ENCODE data around the gene FAM234A.

The FAM234A gene

DNA sequence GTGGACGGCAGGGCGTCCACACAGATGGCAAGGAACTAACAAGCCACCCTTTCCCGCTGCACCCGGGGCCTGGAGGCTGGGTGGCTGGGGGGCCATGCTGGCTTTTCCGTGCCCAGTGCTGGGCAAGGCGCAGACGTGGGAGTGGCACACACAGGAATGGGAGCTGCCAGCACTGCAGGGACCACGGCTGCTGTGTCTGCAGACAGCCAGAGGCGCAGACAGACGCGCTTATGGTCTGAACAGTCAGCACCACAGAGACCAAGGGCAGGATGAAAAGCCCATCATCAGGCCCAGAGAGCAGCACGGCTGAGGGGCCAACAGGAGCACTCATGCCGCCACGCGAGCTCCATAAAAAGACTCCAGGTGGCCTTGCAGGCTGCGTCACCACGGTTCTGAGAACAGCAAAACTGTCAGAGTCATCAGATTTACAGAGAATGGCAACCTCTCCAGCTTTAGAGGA, 72.3 kb downstream of the FAM234A start:
- no peaks in the 10 kb centered on the region for H3K9me3 ChIP-seq (ENCODE audit: control extremely low read depth in 1 of 5, control insufficient read depth in 4 of 5, insufficient read depth in 2 of 5, low read depth in 1 of 5, low read length in 4 of 5)
- H3K36me3 ChIP-seq (ENCODE audit: control insufficient read depth in 4 of 4, insufficient read depth in 4 of 4, low read length in 3 of 4), result peaks cover 4 to 59% (median 47%) of the 10 kb centered on the region in 4 experiments
- H3K27me3 ChIP-seq (replicated peaks in 2 of 5; ENCODE audit: control insufficient read depth in 4 of 5, insufficient read depth in 5 of 5, low read length in 4 of 5), result no peaks in the 10 kb centered on the region
- DNase-seq, result no peak
- CTCF ChIA-PET, result interaction anchor here (0.7 to 1.1 kb wide), 5 partner anchors 11 to 55 kb away, joined by 3 to 4 read pairs (median 3); no protein-coding TSS in a partner anchor
- H3K4me3 ChIP-seq (ENCODE audit: control insufficient read depth in 1 of 7, extremely low read depth in 1 of 7, insufficient read depth in 4 of 7, low read depth in 2 of 7, low read length in 6 of 7), result no peak overlapping the region
- H3K4me1 ChIP-seq (ENCODE audit: control extremely low read depth in 1 of 4, control insufficient read depth in 4 of 4, insufficient read depth in 4 of 4, low read length in 3 of 4), result peaks cover 0 to 21% (median 2%) of the 10 kb centered on the region in 4 experiments
- H3K27ac ChIP-seq (ENCODE audit: insufficient read depth in 1 of 2, low read depth in 1 of 2, low read length in 2 of 2, poor library complexity in 1 of 2, severe bottlenecking in 2 of 2), result no peak overlapping the region
- 98% methylated on average over 17 of the region's 17 CpGs for WGBS (ENCODE audit: insufficient coverage)
- POLR2A ChIA-PET, result no interaction called here

- POLR2A ChIA-PET, result no interaction called here
- Histone ChIP-seq H3K9me3 (ENCODE audit: control extremely low read depth in 1 of 5, control insufficient read depth in 4 of 5, insufficient read depth in 2 of 5, low read depth in 1 of 5, low read length in 4 of 5) (no peaks in the 10 kb centered on the region), H3K27me3 (replicated peaks in 2 of 5; ENCODE audit: control insufficient read depth in 4 of 5, insufficient read depth in 5 of 5, low read length in 4 of 5) (no peaks in the 10 kb centered on the region), H3K27ac (ENCODE audit: insufficient read depth in 1 of 2, low read depth in 1 of 2, low read length in 2 of 2, poor library complexity in 1 of 2, severe bottlenecking in 2 of 2) (no peak overlapping the region), H3K4me3 (ENCODE audit: control insufficient read depth in 1 of 7, extremely low read depth in 1 of 7, insufficient read depth in 4 of 7, low read depth in 2 of 7, low read length in 6 of 7) (no peak overlapping the region), H3K4me1 (ENCODE audit: control extremely low read depth in 1 of 4, control insufficient read depth in 4 of 4, insufficient read depth in 4 of 4, low read length in 3 of 4) (peaks cover 0 to 21% (median 2%) of the 10 kb centered on the region in 4 experiments), H3K36me3 (ENCODE audit: control insufficient read depth in 4 of 4, insufficient read depth in 4 of 4, low read length in 3 of 4) (peaks cover 4 to 60% (median 44%) of the 10 kb centered on the region in 4 experiments)
- CTCF ChIA-PET, result interaction anchor here (0.7 to 1.1 kb wide), 4 partner anchors 12 to 54 kb away, joined by 3 to 4 read pairs (median 3); no protein-coding TSS in a partner anchor
- no peak for DNase-seq
- 92% methylated on average over 21 of the region's 21 CpGs for WGBS (ENCODE audit: insufficient coverage)
Measured at GRCh38 chr16:307691-308312, 73.2 kb downstream of the FAM234A start.

DNA sequence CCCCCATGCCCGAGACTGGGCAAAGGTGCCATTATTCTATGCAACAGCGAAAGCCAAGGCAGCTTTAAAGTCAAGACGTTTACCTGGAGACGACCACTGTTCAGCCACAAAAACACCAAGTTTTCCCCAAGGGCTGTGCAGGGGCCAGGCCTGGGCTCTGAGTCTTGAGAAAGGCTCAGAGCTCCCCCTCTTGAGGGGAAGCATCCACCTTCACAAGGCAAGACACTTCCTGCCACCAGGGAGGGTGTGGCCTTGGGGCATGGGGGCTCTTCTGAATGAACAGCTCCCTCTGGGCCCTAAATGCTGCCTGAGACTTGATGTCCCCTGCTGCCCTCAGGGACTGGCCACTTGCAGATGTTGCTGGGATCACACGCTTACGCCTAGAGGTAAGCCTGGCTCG, 74.9 kb downstream of the FAM234A start:
- Histone ChIP-seq H3K9me3 (ENCODE audit: control extremely low read depth in 1 of 5, control insufficient read depth in 4 of 5, insufficient read depth in 2 of 5, low read depth in 1 of 5, low read length in 4 of 5) (no peaks in the 10 kb centered on the region), H3K4me3 (ENCODE audit: control insufficient read depth in 1 of 7, extremely low read depth in 1 of 7, insufficient read depth in 4 of 7, low read depth in 2 of 7, low read length in 6 of 7) (no peak overlapping the region), H3K27ac (ENCODE audit: insufficient read depth in 1 of 2, low read depth in 1 of 2, low read length in 2 of 2, poor library complexity in 1 of 2, severe bottlenecking in 2 of 2) (no peak overlapping the region), H3K4me1 (ENCODE audit: control extremely low read depth in 1 of 4, control insufficient read depth in 4 of 4, insufficient read depth in 4 of 4, low read length in 3 of 4) (peaks cover 0 to 21% (median 2%) of the 10 kb centered on the region in 4 experiments), H3K36me3 (ENCODE audit: control insufficient read depth in 4 of 4, insufficient read depth in 4 of 4, low read length in 3 of 4) (peaks cover 7 to 70% (median 48%) of the 10 kb centered on the region in 4 experiments), H3K27me3 (replicated peaks in 2 of 5; ENCODE audit: control insufficient read depth in 4 of 5, insufficient read depth in 5 of 5, low read length in 4 of 5) (no peaks in the 10 kb centered on the region)
- CTCF ChIA-PET, result interaction anchor here (1.0 to 1.4 kb wide), 7 partner anchors 28 to 68 kb away, joined by 3 to 4 read pairs (median 3); no protein-coding TSS in a partner anchor
- peak; percentile 20 to 40 (median 36) for DNase-seq
- POLR2A ChIA-PET, result no interaction called here
- 78% methylated on average over 7 of the region's 7 CpGs for WGBS (ENCODE audit: insufficient coverage)

- DNase-seq, result no peak
- no peaks in the 10 kb centered on the region for H3K9me3 ChIP-seq (ENCODE audit: control extremely low read depth in 1 of 5, control insufficient read depth in 4 of 5, insufficient read depth in 2 of 5, low read depth in 1 of 5, low read length in 4 of 5)
- peaks cover 10 to 65% (median 44%) of the 10 kb centered on the region in 4 experiments for H3K36me3 ChIP-seq (ENCODE audit: control insufficient read depth in 4 of 4, insufficient read depth in 4 of 4, low read length in 3 of 4)
- H3K4me1 ChIP-seq (ENCODE audit: control extremely low read depth in 1 of 4, control insufficient read depth in 4 of 4, insufficient read depth in 4 of 4, low read length in 3 of 4), result peaks cover 0 to 25% (median 2%) of the 10 kb centered on the region in 4 experiments
- H3K27ac ChIP-seq (ENCODE audit: insufficient read depth in 1 of 2, low read depth in 1 of 2, low read length in 2 of 2, poor library complexity in 1 of 2, severe bottlenecking in 2 of 2), result no peak overlapping the region
- POLR2A ChIA-PET, result no interaction called here
- WGBS (ENCODE audit: insufficient coverage), result over 99% methylated on average over 14 of the region's 15 CpGs
- no peak overlapping the region for H3K4me3 ChIP-seq (ENCODE audit: control insufficient read depth in 1 of 7, extremely low read depth in 1 of 7, insufficient read depth in 4 of 7, low read depth in 2 of 7, low read length in 6 of 7)
- CTCF ChIA-PET, result no interaction called here
- H3K27me3 ChIP-seq (replicated peaks in 2 of 5; ENCODE audit: control insufficient read depth in 4 of 5, insufficient read depth in 5 of 5, low read length in 4 of 5), result no peaks in the 10 kb centered on the region
Measured at GRCh38 chr16:311725-312124, 77.1 kb downstream of the FAM234A start.

DNA sequence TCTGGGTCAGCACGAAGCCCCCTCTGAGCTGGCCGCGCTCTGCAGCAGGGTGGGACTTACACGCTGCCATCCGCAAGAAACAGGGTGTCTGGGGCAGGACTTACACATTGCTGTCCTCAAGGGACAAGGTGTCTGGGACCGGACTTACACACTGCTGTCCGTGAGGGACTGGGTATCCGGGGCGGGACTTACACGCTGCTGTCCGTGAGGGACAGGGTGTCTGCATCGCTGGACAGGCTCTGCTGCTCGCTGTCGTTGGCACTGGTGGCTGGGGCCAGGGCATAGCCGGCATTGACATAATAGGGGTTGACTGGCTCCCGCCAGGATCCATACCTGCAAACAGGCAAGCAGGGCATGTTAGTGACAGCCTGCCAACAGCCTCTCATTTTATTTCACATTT, 79.7 kb downstream of the FAM234A start:
- no peak for DNase-seq
- Histone ChIP-seq H3K4me1 (ENCODE audit: control extremely low read depth in 1 of 4, control insufficient read depth in 4 of 4, insufficient read depth in 4 of 4, low read length in 3 of 4) (peaks cover 0 to 13% (median 2%) of the 10 kb centered on the region in 4 experiments), H3K9me3 (ENCODE audit: control extremely low read depth in 1 of 5, control insufficient read depth in 4 of 5, insufficient read depth in 2 of 5, low read depth in 1 of 5, low read length in 4 of 5) (no peaks in the 10 kb centered on the region), H3K27ac (ENCODE audit: insufficient read depth in 1 of 2, low read depth in 1 of 2, low read length in 2 of 2, poor library complexity in 1 of 2, severe bottlenecking in 2 of 2) (no peak overlapping the region), H3K36me3 (ENCODE audit: control insufficient read depth in 4 of 4, insufficient read depth in 4 of 4, low read length in 3 of 4) (peaks cover 8 to 63% (median 43%) of the 10 kb centered on the region in 4 experiments), H3K27me3 (replicated peaks in 2 of 5; ENCODE audit: control insufficient read depth in 4 of 5, insufficient read depth in 5 of 5, low read length in 4 of 5) (no peaks in the 10 kb centered on the region), H3K4me3 (ENCODE audit: control insufficient read depth in 1 of 7, extremely low read depth in 1 of 7, insufficient read depth in 4 of 7, low read depth in 2 of 7, low read length in 6 of 7) (no peak overlapping the region)
- 97% methylated on average over 15 of the region's 16 CpGs for WGBS (ENCODE audit: insufficient coverage)
- ChIA-PET CTCF (interaction anchor here (1.0 kb wide), 1 partner anchor 48 kb away, joined by 3 read pairs; no protein-coding TSS in a partner anchor), POLR2A (no interaction called here)

DNA sequence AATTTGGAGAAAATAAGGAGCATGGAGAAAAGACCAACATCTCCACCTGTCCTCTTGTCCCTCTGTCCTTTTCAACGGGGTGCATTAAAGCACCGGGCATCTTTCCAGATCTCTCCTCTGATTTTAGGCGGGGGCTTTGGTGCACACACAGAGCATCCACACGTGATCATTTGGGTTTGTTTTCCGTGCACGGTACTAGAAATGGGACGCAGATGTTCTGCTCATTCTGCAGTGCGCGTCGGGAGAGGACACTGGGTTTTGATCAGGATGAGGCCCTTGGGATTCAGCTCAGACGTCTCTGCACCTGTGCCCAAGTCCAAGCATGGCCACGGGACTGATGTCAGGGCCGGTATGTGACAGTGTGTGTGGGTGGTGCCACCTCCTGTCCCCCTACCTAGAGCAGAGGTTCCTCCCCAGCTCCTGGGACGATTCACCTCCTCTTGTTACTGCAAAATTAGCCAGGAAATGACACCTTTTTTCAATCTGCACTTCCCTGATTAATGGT, 80.2 kb downstream of the FAM234A start:
- POLR2A ChIA-PET, result no interaction called here
- CTCF ChIA-PET, result interaction anchor here (1.0 kb wide), 1 partner anchor 48 kb away, joined by 3 read pairs; no protein-coding TSS in a partner anchor

More for the DNA sequence above, 80.2 kb downstream of the FAM234A start:
- peaks cover 8 to 63% (median 45%) of the 10 kb centered on the region in 4 experiments for H3K36me3 ChIP-seq (ENCODE audit: control insufficient read depth in 4 of 4, insufficient read depth in 4 of 4, low read length in 3 of 4)
- H3K27ac ChIP-seq (ENCODE audit: insufficient read depth in 1 of 2, low read depth in 1 of 2, low read length in 2 of 2, poor library complexity in 1 of 2, severe bottlenecking in 2 of 2), result no peak overlapping the region
- 96% methylated on average over 13 of the region's 14 CpGs for whole genome bisulfite sequencing (ENCODE audit: insufficient coverage)
- no peaks in the 10 kb centered on the region for H3K9me3 ChIP-seq (ENCODE audit: control extremely low read depth in 1 of 5, control insufficient read depth in 4 of 5, insufficient read depth in 2 of 5, low read depth in 1 of 5, low read length in 4 of 5)
- DNase-seq, result no peak
- H3K4me3 ChIP-seq (ENCODE audit: control insufficient read depth in 1 of 7, extremely low read depth in 1 of 7, insufficient read depth in 4 of 7, low read depth in 2 of 7, low read length in 6 of 7), result no peak overlapping the region
- H3K4me1 ChIP-seq (ENCODE audit: control extremely low read depth in 1 of 4, control insufficient read depth in 4 of 4, insufficient read depth in 4 of 4, low read length in 3 of 4), result peaks cover 0 to 8% (median 0%) of the 10 kb centered on the region in 4 experiments
- no peaks in the 10 kb centered on the region for H3K27me3 ChIP-seq (replicated peaks in 2 of 5; ENCODE audit: control insufficient read depth in 4 of 5, insufficient read depth in 5 of 5, low read length in 4 of 5)
